ENCODE data around the gene DYNLRB1.

The DYNLRB1 gene

GRCh38 chr20:34582221-34582620 is 66.0 kb downstream of the DYNLRB1 start:
- no peaks in the 10 kb centered on the region for H3K27me3 ChIP-seq (ENCODE audit: insufficient read depth, low read length, poor library complexity, severe bottlenecking)
- H3K4me2 ChIP-seq (ENCODE audit: low read depth, low read length, poor library complexity, severe bottlenecking) = no peak overlapping the region
- no peak overlapping the region for H3K4me3 ChIP-seq (ENCODE audit: low read length, poor library complexity, severe bottlenecking)
- H3K9ac ChIP-seq (ENCODE audit: low read depth, low read length, poor library complexity, severe bottlenecking) = no peak overlapping the region
- no peaks in the 10 kb centered on the region for H3K9me2 ChIP-seq (replicated peaks; ENCODE audit: low read depth, low read length)
- H3K9me3 ChIP-seq (ENCODE audit: insufficient read depth, low read depth, low read length) = no peaks in the 10 kb centered on the region
- no peak overlapping the region for H2AFZ ChIP-seq (ENCODE audit: low read length)
- TF ChIP-seq EZH2phosphoT487 (IDR thresholded peaks at IDR 0.05; ENCODE audit: borderline replicate concordance) (no peak), CTCF (conservative IDR thresholded peaks at IDR 0.05; ENCODE audit: low read length) (no peak)
- peaks cover 43% of the 10 kb centered on the region; the same call in 1 of the 2 replicates for H3K36me3 ChIP-seq (ENCODE audit: insufficient read depth, low read length)
- H3F3A ChIP-seq (ENCODE audit: low read depth) = no peaks in the 10 kb centered on the region
- no peaks in the 10 kb centered on the region for H3K79me2 ChIP-seq (ENCODE audit: insufficient read depth, low read length)
- no peaks in the 10 kb centered on the region for H4K20me1 ChIP-seq (ENCODE audit: insufficient read depth, low read length, poor library complexity, severe bottlenecking)
- H3K4me1 ChIP-seq (ENCODE audit: insufficient read depth, low read length, poor library complexity, severe bottlenecking) = no peaks in the 10 kb centered on the region

GRCh38 chr20:34582911-34583310 is 66.7 kb downstream of the DYNLRB1 start:
- no peak for TF ChIP-seq EZH2phosphoT487 (IDR thresholded peaks at IDR 0.05; ENCODE audit: borderline replicate concordance)
- no peak for TF ChIP-seq CTCF (conservative IDR thresholded peaks at IDR 0.05; ENCODE audit: low read length)
- Histone ChIP-seq H3K9me2 (replicated peaks; ENCODE audit: low read depth, low read length) (no peaks in the 10 kb centered on the region), H3K4me2 (ENCODE audit: low read depth, low read length, poor library complexity, severe bottlenecking) (no peak overlapping the region), H4K20me1 (ENCODE audit: insufficient read depth, low read length, poor library complexity, severe bottlenecking) (no peaks in the 10 kb centered on the region), H2AFZ (ENCODE audit: low read length) (no peak overlapping the region), H3K9ac (ENCODE audit: low read depth, low read length, poor library complexity, severe bottlenecking) (no peak overlapping the region), H3K79me2 (ENCODE audit: insufficient read depth, low read length) (no peaks in the 10 kb centered on the region), H3K4me3 (ENCODE audit: low read length, poor library complexity, severe bottlenecking) (no peak overlapping the region), H3K4me1 (ENCODE audit: insufficient read depth, low read length, poor library complexity, severe bottlenecking) (no peaks in the 10 kb centered on the region), H3K36me3 (ENCODE audit: insufficient read depth, low read length) (peaks cover 49% of the 10 kb centered on the region; the same call in 1 of the 2 replicates), H3K9me3 (ENCODE audit: insufficient read depth, low read depth, low read length) (no peaks in the 10 kb centered on the region), H3F3A (ENCODE audit: low read depth) (no peaks in the 10 kb centered on the region), H3K27me3 (ENCODE audit: insufficient read depth, low read length, poor library complexity, severe bottlenecking) (no peaks in the 10 kb centered on the region)

- no peak overlapping the region for H3K9ac ChIP-seq (ENCODE audit: low read depth, low read length, poor library complexity, severe bottlenecking)
- H2AFZ ChIP-seq (ENCODE audit: low read length) = no peak overlapping the region
- no peaks in the 10 kb centered on the region for H4K20me1 ChIP-seq (ENCODE audit: insufficient read depth, low read length, poor library complexity, severe bottlenecking)
- no peaks in the 10 kb centered on the region for H3K27me3 ChIP-seq (ENCODE audit: insufficient read depth, low read length, poor library complexity, severe bottlenecking)
- TF ChIP-seq EZH2phosphoT487 (IDR thresholded peaks at IDR 0.05; ENCODE audit: borderline replicate concordance) = no peak
- no peak for TF ChIP-seq CTCF (conservative IDR thresholded peaks at IDR 0.05; ENCODE audit: low read length)
- no peaks in the 10 kb centered on the region for H3K9me3 ChIP-seq (ENCODE audit: insufficient read depth, low read depth, low read length)
- no peaks in the 10 kb centered on the region for H3K9me2 ChIP-seq (replicated peaks; ENCODE audit: low read depth, low read length)
- no peaks in the 10 kb centered on the region for H3K79me2 ChIP-seq (ENCODE audit: insufficient read depth, low read length)
- no peak overlapping the region for H3K4me2 ChIP-seq (ENCODE audit: low read depth, low read length, poor library complexity, severe bottlenecking)
- H3K36me3 ChIP-seq (ENCODE audit: insufficient read depth, low read length) = peaks cover 52% of the 10 kb centered on the region; the same call in 1 of the 2 replicates
- H3F3A ChIP-seq (ENCODE audit: low read depth) = no peaks in the 10 kb centered on the region
- H3K4me1 ChIP-seq (ENCODE audit: insufficient read depth, low read length, poor library complexity, severe bottlenecking) = no peaks in the 10 kb centered on the region
- H3K4me3 ChIP-seq (ENCODE audit: low read length, poor library complexity, severe bottlenecking) = no peak overlapping the region
Observed at GRCh38 chr20:34583544-34583943, 67.3 kb downstream of the DYNLRB1 start.

All from Loucy (cell line).